Thymus (tissue), 11 donors: Measurements from ENCODE around the gene NFIB. TPM values are rescaled to one million over a fixed set of nuclear protein-coding genes. Genes with fewer than 3 reads are reported as not detected.

ENCODE experiments used
- DNase-seq, 9 donors: peaks; one replicate each; pipeline ENCODE4 v3.0.0-alpha.2; 2013; ENCODE audit warnings: low spot score in 9 of 9, low read depth in 6 of 9, missing footprints in 1 of 9
- H3K27ac ChIP-seq, 2 donors: one replicate each; pipeline ENCODE4 v1.5.1; 2013; ENCODE audit warnings: control low read depth in 1 of 2, low read depth in 1 of 2, low read length in 1 of 2, mild to moderate bottlenecking in 1 of 2, moderate library complexity in 1 of 2
- H3K27me3 ChIP-seq, 2 donors: one replicate each; pipeline ENCODE4 v1.5.1; 2013; ENCODE audit warnings: low read length in 1 of 2; ENCODE audit not compliant: control insufficient read depth in 2 of 2, insufficient read depth in 1 of 2
- H3K36me3 ChIP-seq, 2 donors: one replicate each; pipeline ENCODE4 v1.5.1; 2013; ENCODE audit warnings: low read length in 1 of 2, mild to moderate bottlenecking in 1 of 2, moderate library complexity in 1 of 2; ENCODE audit not compliant: control insufficient read depth in 2 of 2, insufficient read depth in 2 of 2
- H3K4me1 ChIP-seq, 2 donors: one replicate each; pipeline ENCODE4 v1.5.1; 2013; ENCODE audit warnings: low read length in 2 of 2; ENCODE audit not compliant: control insufficient read depth in 2 of 2, insufficient read depth in 2 of 2
- H3K4me3 ChIP-seq, 2 donors: one replicate each; pipeline ENCODE4 v1.5.1; 2013; ENCODE audit warnings: low read length in 2 of 2, control low read depth in 1 of 2, mild to moderate bottlenecking in 1 of 2
- H3K9me3 ChIP-seq, 2 donors: one replicate each; pipeline ENCODE4 v1.5.1; 2013; ENCODE audit warnings: low read length in 1 of 2, mild to moderate bottlenecking in 1 of 2; ENCODE audit not compliant: control insufficient read depth in 2 of 2, insufficient read depth in 1 of 2
- whole genome bisulfite sequencing: extraction: QIAGEN DNeasy Blood & Tissue Kit; methylation state at CpG from one replicate; pipeline ENCODE4 v1.1.7; 2013; 5-methylcytosine and 5-hydroxymethylcytosine counted together
- polyA plus RNA-seq: library from polyadenylated mRNA; stranded (reverse); fragments of 200-250 nt; gene quantifications from one replicate; pipeline ENCODE4 v1.2.3, GENCODE V29; 2013
- total RNA-seq: library from RNA; stranded (reverse); fragments of 120-200 nt; gene quantifications from one replicate; pipeline ENCODE4 v1.2.4, GENCODE V29; 2013
- donor health status: healthy.

NFIB gene
- total and polyA plus RNA-seq, 2 donors: 10.3 to 12.4 TPM

DNA sequence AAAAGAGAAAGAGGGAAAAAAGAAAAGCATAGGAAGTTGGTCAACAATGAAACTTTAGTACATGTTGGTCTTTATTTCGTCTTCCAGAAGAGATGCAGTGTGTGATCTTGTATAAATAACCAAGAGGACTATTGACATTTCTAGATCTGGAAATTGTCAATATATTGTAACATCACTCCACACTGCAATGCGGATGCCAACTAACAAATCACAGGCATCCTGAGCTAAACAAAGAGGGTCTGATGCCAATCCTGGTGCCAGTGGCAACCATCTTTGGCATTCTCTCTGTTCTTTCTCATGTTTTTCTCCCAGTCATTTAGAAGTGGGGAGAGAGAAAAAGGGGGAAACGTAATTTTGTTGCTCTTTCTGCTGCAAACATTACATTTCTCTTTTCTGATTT lies 9.7 kb downstream of the NFIB start:
- Histone ChIP-seq H3K4me1 (no peaks in the 10 kb centered on the region), H3K36me3 (no peaks in the 10 kb centered on the region), H3K4me3 (no peak overlapping the region), H3K27me3 (peaks cover 0 to 7% of the 10 kb centered on the region in 2 donors), H3K27ac (no peak overlapping the region), H3K9me3 (no peaks in the 10 kb centered on the region)
- 94% methylated on average over 3 of the region's 3 CpGs for WGBS
- no peak for DNase-seq

DNA sequence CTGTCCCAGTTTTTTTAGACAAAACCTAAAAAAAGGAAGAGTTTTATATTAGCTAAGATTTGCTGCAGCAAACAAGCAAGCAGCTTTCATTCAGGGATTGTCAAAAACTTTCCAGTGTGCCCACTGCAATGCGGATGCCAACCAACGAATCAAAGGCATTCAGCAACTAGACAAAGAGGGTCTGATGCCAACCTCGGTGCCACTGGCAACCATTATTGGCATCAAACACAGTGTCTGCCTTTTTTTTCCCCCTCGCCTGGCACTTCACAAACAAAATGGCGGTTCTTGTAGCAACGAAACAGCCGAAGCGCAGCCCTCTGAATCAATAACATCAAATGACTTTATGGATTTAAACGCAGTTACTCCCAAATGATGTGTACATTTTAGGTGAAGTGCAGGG lies 10.4 kb downstream of the NFIB start:
- no peak for DNase-seq
- Histone ChIP-seq H3K4me3 (no peak overlapping the region), H3K27ac (no peak overlapping the region), H3K27me3 (peaks cover 0 to 7% of the 10 kb centered on the region in 2 donors), H3K9me3 (no peaks in the 10 kb centered on the region), H3K4me1 (no peaks in the 10 kb centered on the region), H3K36me3 (no peaks in the 10 kb centered on the region)
- 96% methylated on average over 9 of the region's 9 CpGs for WGBS

DNA sequence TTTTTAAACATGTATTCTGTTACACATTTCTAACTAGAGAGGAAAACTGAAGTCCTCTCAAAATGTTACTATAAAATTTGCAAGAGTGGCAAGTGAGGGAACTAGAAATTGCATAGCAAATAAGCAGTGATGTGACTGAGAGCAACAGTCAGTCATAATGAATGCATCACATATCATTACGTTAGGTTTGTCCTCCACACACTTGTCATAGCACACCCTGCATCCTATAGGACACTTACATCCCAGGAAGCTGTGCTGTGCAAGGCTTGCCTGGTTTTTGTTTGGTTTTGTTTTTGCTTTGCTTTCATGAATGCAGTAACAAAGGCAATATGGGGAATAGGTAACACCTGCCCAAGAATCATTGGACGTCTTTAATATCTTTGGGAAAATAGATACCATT lies 10.8 kb downstream of the NFIB start:
- Histone ChIP-seq H3K27ac (no peak overlapping the region), H3K4me3 (no peak overlapping the region), H3K36me3 (no peaks in the 10 kb centered on the region), H3K9me3 (no peaks in the 10 kb centered on the region), H3K27me3 (peaks cover 0 to 7% of the 10 kb centered on the region in 2 donors), H3K4me1 (no peaks in the 10 kb centered on the region)
- DNase-seq: no peak
- 96% methylated on average over 2 of the region's 2 CpGs for WGBS

GRCh38 chr9:14302405-14302804 lies 11.5 kb downstream of the NFIB start:
- no peak for DNase-seq

DNA sequence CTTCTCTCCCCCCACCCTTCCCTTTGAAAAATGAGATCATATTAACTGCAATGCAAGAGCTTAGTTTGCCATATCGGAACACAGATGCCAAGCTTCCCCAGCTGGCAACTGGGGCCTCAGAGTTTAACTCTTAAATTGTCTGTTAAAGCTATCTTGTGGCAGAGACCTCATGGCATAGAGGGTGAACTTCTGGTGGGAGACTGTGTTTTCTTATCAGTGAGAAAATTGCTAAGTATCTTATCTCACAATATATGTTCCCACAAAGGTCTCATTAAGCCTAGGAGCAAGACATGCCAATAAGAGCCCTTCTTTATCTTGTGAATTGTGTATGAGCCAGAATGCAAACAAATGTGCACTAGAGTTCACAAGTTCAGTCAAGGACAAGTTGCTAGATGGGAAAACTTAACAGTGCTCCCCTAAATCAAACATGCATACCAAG lies 12.3 kb downstream of the NFIB start:
- 91% methylated on average over 1 of the region's 1 CpG for WGBS
- DNase-seq: no peak
- H3K36me3 ChIP-seq: no peaks in the 10 kb centered on the region
- H3K4me3 ChIP-seq: no peak overlapping the region
- H3K9me3 ChIP-seq: no peaks in the 10 kb centered on the region
- no peaks in the 10 kb centered on the region for H3K4me1 ChIP-seq
- no peak overlapping the region for H3K27ac ChIP-seq
- no peaks in the 10 kb centered on the region for H3K27me3 ChIP-seq

More at GRCh38 chr9:14302405-14302804, 11.5 kb downstream of the NFIB start:
- 60% methylated on average over 4 of the region's 4 CpGs for WGBS
- no peak overlapping the region for H3K27ac ChIP-seq
- H3K4me3 ChIP-seq: no peak overlapping the region
- H3K36me3 ChIP-seq: no peaks in the 10 kb centered on the region
- no peaks in the 10 kb centered on the region for H3K9me3 ChIP-seq
- no peaks in the 10 kb centered on the region for H3K4me1 ChIP-seq
- H3K27me3 ChIP-seq: peaks cover 0 to 7% of the 10 kb centered on the region in 2 donors

- Histone ChIP-seq H3K27ac (peak overlapping the region in 1 of 2 donors; percentile 35), H3K36me3 (no peaks in the 10 kb centered on the region), H3K4me3 (no peak overlapping the region), H3K4me1 (no peaks in the 10 kb centered on the region), H3K9me3 (no peaks in the 10 kb centered on the region), H3K27me3 (no peaks in the 10 kb centered on the region)
- DNase-seq: no peak
- 89% methylated on average over 4 of the region's 4 CpGs for WGBS
Measured at GRCh38 chr9:14301006-14301405, 12.9 kb downstream of the NFIB start.

- Histone ChIP-seq H3K27ac (peak overlapping the region; percentile 20 to 30), H3K9me3 (no peaks in the 10 kb centered on the region), H3K27me3 (no peaks in the 10 kb centered on the region), H3K4me1 (no peaks in the 10 kb centered on the region), H3K36me3 (no peaks in the 10 kb centered on the region), H3K4me3 (no peak overlapping the region)
- DNase-seq: no peak
- 93% methylated on average over 3 of the region's 3 CpGs for WGBS
Measured at GRCh38 chr9:14300588-14300987, 13.4 kb downstream of the NFIB start.

DNA sequence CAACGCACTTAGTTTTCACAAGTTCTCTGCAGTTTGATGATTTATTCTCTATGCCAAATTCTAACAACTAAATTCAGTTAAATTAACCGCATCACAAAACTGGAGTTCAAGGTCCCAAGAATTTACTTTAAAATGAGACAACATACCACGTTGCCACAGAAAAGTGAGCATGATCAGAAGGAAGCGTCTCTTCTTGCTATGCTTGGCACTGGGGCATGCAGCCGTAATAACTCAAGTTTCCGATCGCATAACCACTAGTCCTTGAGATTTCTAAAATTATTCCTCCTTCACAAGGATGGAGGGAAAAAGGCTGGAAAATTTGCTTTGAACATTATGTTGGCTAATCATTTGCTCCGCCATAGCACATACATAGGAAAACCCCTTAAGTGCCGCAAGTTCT lies 13.9 kb downstream of the NFIB start:
- Histone ChIP-seq H3K4me1 (no peaks in the 10 kb centered on the region), H3K4me3 (no peak overlapping the region), H3K27ac (peak overlapping the region in 1 of 2 donors; percentile 30), H3K27me3 (no peaks in the 10 kb centered on the region), H3K9me3 (no peaks in the 10 kb centered on the region), H3K36me3 (no peaks in the 10 kb centered on the region)
- 89% methylated on average over 9 of the region's 9 CpGs for WGBS
- no peak for DNase-seq

DNA sequence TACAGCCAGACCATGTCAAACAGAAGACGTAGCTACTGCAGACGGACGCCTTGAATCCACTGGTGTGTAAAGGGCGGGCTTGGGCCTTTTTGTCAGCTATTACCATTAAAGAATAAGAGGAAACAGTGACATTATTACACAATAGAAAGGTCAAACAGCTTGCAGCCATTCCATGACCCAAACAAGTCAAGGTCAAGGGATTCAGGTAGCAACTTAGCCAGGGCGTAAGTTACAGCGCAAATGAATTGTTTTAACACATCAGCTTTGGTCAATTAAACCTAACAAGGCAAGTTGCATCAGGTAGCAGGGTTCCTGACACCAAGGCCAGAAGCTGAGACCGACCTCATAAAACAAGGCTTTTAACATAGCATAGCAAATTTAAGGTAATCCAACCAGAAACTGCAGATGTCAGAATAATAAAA lies 15.3 kb downstream of the NFIB start:
- no peak for DNase-seq
- H3K4me1 ChIP-seq: no peaks in the 10 kb centered on the region
- no peaks in the 10 kb centered on the region for H3K36me3 ChIP-seq
- no peaks in the 10 kb centered on the region for H3K9me3 ChIP-seq
- H3K27ac ChIP-seq: peak overlapping the region in 1 of 2 donors; percentile 7
- 63% methylated on average over 7 of the region's 7 CpGs for WGBS
- no peak overlapping the region for H3K4me3 ChIP-seq
- H3K27me3 ChIP-seq: no peaks in the 10 kb centered on the region
